GM10847 (cell line): ENCODE data around the gene SHOC2.

Experiments
- POLR2A ChIP-seq: IDR thresholded peaks from 2 replicates; pipeline ENCODE4 v1.6.1; 2011; ENCODE audit not compliant: insufficient read length; ENCODE audit errors: extremely low read depth

Gene SHOC2

DNA sequence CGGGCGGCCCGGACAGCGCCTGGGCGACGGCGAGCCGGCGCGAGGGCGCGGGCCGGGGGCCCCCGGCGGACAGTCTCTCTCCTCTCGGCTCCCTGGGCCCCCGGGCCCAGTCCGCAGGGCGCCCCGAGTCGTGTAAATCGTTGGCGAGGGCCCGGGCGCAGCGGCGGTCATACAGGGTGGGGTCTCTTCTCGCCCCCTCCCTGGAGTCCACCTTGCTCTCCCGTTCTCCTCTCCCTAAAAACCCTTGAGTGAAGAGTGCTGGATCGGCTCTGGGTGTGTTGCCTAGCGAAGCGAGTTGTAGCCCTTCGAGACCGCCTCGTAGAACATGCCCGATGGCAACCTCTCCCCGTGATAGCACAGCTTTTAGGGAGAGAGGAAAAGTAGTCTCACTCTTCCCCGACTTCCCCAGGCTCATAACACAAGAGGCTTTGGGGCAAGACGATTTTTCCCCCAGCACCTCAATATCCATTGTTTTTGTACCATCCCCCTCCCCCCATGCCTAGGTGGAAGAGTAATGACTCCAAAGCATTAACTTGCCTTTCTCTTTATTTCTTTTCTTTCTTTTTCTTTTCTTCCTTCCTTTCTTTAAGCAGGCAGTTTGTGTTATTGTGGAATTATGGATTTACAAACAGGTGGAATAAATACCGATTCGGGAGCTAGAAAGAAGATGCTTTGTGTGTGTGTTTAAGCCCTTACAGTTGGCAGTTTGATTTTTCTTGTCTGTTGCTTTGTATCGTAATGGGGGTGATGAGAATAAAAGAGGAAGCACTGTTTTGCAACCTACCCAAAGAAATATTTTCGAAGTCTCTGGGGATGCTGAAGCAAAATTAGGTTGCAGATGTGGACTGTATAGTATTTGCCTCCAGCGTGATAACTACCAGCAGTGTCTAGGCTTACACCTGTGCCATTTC lies 822 bp downstream of the SHOC2 start:
- TF ChIP-seq POLR2A, result no peak

DNA sequence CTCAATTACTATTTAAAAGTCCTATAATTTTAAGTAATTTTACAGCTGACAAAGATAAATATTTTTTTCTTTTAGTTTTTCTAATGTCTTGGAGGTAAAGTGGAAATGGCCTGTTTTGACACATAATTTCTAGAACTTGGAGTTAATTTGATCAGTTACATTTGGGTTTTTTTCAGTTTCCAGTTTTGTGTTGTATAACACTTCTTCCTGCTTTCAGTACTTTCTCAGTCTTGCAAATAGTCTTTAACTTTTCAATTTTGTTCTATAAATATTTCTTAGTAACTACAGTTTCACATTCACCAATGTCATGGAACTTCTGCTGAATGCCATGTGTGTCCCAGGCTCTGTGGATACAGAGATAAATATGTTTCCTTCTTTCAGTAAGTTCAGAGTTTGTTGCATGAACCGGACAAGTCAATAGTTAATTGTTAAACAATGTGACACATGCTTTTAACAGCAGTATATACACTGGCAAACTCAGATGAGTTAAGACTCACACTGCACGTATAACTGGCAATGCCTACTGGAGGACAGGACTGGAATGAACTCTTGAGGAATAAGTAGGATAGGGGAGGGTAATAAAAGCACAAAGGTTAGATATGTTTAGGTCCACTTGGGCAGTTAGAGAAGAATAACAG lies 4.6 kb downstream of the SHOC2 start:
- no peak for TF ChIP-seq POLR2A

DNA sequence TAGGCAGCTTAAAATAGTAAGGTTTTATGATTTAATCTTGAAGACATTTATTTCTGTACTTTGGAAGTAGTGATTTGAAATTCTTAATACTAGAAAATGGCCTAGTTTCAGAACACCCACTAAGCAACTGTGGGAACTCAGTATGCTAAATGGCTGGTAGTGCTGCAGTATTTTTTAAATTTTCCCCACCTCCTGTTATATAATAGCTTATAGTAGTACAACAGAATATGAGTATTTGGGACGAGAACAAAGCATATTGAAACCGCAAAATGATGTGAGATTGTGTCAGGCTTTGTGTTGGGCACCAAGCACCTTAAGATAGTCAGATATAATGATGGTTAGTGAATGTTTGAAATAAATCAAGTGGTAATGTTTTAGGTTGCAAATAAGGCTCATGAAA lies 8.1 kb downstream of the SHOC2 start:
- TF ChIP-seq POLR2A, result no peak

DNA sequence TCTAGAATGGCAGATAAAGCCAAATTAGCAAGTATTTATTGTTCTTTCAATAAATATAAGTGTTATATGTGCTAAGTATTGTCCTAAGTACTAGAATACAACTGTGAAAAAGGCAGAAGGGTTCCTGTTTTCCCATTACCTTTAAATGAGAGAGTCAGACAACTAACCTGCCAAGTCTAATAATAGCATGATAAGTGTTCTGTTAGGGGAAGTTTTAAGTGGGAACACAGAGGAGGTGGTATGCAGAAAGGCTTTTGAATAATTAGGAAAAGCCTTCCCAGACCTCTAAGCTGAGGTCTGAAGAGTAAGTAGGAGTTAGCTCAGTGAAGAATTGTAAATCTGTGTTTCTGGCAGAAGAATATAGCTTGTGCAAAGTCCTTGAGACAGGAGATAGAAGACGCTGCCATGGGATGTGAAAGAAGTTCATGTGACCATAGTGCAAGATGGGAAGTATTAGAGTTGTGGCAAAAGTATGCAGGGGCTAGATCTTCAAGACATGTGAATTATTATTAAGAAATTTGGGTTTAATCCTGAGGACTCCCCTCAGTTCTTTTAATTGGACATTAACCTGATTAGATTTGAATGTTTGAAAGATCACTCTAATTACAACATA lies 12.5 kb downstream of the SHOC2 start:
- TF ChIP-seq POLR2A, result no peak

DNA sequence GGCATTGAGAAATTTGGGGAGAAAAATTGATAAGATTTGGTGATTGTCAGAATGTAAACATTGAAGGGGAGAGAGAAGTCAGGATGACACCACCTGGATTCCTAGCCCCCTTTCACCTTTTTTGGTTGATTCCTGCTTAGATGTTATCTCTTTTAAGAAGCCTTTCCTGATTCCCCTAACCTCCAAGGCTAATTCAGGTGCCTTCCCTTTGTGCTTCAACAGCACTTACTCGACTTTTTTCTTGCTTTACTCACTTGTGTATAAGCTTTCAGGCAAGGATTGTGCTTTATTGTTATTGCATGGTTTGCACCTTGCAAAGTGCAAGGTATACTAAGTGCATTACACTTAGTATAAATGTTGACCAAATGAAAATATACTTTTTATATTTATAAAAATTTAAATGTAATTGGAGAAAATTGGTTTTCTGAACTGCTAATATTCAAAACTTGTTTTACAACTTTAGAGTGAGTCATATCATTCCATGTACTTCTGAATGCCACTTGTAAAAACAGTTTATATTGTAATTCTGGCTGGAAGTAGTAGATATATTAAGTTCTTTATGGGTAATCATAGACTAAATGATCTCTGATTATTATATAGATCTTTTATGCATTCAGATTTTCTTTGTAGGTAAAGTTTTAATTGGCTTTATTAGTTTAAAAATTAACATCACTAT lies 13.2 kb downstream of the SHOC2 start:
- no peak for TF ChIP-seq POLR2A

DNA sequence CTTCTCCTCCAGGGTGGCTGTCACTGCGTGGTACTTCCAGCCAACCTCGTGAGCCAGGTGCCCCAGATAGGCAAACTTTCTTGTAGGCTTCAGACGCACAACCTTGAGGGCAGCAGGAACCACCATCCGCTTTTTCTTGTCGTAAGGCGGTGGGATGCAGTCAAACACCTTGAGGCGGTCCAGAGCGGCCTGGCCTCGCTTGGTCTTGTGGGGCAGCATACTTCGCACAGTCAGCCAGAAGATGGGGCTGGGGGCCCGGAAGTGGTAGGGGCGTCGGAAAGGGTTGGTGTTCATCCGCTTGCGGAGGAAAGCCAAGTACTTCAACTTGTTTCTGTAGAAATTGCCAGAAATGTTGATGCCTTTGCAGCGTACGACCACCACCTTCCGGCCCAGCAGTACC lies 17.4 kb downstream of the SHOC2 start:
- no peak for TF ChIP-seq POLR2A

DNA sequence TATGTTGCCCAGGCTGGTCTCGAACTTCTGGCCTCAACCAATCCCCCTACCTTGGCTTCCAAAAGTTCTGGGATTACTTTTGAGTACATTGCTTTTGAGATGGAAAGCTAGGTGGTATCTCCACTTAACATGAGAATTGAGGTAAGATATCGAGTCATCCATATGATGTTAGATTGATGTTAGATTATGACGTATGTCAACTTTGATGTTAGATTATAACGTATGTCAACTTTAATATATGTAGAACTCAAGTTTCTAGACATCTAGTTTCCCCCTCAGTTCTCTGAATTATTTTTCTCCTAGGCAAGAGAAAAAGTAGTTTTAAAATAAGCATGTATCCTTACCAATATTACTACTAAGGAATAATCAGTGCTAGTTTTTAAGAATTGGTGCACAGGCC lies 20.0 kb downstream of the SHOC2 start:
- no peak for TF ChIP-seq POLR2A

DNA sequence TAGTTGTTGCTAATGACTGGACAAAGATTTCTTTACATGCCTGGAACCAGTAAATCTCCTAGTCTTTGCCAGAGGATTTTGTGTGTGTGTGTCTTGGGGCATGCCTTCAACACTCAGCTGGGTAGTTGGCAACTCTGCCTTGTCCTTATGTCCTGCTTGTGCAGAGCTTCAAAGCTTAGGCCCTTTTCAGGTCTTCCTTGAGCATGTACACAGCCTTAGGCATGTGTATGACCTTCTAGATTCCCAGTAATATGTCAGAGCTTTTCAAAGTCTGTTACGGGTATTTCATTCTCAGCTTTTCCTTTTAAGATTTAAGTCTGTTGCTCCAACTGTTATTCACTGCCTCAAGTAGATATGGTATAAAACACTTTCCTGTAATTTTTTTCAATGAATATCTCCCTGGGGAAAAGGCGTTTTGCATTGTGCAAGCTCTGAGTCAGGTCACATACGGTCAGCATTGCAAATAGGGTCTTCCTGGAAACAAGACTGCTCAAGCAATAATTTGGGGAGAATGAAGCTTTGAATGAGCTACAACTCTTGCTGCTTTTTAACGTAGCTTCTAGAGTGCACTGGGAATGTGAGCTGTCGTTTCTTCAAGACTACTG lies 25.5 kb downstream of the SHOC2 start:
- TF ChIP-seq POLR2A, result no peak

DNA sequence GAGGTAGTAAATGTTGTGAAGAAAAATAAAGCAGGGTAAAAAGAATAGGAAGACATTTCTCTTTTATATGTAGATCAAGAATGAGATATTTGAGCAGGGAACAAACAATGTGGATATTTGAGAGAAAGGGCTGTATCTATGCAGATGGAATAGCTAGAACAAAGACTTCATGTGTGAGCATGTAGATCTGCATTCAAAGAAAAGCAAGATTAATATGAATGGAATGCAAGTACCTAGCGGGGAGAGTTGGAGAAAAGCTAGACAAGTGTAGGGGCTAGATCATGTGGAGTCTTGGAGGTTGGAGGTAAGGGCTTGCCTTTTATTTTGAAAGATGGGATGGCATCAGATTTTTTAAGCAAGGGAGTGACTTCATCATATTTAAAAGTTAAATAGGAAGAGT lies 27.1 kb downstream of the SHOC2 start:
- no peak for TF ChIP-seq POLR2A

DNA sequence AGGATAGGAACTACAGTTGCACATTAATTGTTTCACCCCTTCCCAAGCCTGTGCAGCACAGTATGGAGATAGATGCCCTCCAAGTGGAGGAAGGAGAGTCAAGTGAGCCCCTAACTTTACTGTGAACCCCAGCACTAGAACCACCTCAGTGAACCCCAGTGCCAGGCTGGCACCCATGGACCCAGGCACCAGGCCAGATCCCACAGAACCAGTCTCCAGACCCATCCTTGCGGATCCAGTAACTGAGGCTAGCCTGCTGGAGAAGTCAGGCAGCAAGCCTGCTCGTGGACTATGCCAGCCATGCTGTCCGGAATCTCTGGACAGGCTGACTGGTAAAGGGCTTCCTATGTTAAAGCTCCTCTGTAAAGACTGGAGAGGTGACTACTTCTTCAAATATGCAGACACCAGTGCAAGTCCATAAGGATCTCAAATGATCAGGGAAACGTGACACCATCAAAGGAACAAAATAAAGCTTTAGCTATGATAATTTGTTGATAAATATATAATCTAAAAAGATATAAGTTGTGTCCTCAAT lies 27.7 kb downstream of the SHOC2 start:
- no peak for TF ChIP-seq POLR2A

DNA sequence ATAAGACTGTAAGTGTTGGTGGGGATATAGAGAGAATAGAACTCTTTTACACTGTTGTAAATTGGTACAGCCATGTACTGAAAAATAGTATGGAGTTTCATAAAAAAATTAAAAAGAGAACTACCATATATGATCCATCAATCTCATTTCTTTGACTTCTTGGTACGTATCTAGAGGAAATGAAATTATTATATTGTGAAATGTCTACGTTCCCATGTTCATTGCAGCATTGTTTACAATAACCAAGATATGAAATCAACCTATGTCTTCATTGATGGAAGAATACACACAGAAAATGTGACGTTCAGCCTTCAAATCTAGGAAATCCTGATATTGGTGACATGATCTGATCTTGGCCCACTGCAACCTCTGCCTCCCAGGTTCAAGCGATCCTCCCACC lies 32.0 kb downstream of the SHOC2 start:
- TF ChIP-seq POLR2A, result no peak

DNA sequence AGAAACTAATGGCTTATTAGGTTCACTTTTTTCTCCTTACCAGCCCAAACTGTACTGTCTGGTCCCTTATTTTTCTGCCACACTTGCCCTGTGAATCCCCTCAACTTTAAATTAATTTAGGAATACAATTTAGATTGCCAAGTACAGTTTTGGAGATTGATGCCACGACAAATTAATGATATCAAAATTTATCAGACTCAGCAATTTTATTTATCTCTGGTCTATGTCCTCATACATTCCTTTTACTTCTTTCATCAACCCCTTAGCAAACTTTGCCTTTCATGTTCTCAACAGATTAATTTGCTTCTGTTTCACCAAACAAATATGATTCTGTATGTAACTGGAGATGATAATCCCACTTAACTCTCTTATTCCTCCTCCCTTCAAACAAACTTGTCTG lies 38.2 kb downstream of the SHOC2 start:
- no peak for TF ChIP-seq POLR2A

DNA sequence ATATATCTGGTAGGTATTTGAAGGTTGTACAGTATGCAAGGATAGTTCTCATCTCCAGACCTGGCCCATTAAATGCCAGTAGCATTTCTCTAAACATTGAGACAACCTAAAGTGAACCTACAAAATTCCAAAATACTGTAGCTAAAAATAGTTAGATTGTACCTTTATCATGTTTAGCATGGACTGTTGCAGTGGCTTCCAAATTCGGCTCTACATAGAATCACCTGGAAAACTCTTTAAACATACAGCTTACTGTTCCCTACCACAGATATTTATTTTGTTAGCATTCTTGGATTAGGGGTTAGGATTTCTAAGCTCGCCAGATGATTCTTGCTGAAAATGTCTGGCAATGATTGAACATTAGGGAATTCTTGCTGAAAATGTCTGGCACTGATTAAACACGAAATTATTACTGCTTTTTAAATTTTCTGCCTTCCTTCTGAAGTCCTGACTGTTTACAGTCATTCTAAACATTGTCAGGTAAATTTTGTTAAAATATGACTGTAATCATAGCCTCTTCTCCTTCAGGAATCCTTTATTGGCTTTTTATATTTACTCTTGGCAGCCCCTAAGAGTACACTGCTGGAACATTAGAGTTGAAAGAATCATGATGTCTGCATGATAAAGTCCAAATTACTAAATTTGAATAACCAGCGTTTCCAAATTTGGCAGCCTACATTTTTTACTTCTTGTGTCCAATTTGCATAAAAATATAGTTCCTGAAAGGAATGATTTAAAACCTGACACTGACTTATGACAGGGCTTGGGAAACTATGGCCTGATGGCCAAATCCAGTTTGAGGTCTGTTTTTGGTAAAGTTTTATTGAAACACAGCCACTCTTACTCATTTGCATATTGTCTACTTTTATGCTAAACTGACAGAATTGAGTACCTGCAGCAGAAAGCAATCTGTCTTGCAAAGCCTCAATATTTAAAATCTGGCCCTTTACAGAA lies 40.3 kb downstream of the SHOC2 start:
- TF ChIP-seq POLR2A, result no peak

DNA sequence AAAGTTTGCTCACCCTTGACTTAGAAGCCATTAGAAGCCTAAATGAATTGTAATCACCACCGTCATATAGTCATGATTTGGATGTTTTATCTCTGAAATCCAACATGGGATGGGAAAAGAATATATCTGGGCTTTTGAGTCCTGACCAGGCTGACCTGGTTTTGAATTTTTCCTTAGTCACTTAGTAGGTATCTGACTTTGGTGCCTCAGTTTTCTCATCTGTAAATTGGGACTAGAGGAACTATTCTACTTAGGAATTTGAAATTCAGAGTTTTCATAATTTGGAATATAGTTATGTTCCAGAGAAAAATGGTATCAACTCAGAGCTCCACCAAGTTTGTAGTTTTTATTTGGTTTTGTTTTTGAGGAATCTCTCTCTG lies 40.9 kb downstream of the SHOC2 start:
- TF ChIP-seq POLR2A, result no peak
